Measurements from ENCODE around the gene PNMA8A. TPM values are rescaled to one million over a fixed set of nuclear protein-coding genes. Genes with fewer than 3 reads are reported as not detected.

The PNMA8A gene
- total and polyA plus RNA-seq, 2 of the 8 experiments (the other 6 are each of a cell fraction or from before 2014, with no cell fraction given) = 10.0 to 22.8 TPM

- no peak overlapping the region for H2BK5ac ChIP-seq (ENCODE audit: low read depth, low read length)
- H3K18ac ChIP-seq (ENCODE audit: extremely low read depth, low read length) = no peak overlapping the region
- H3K23me2 ChIP-seq (ENCODE audit: low read depth, low read length) = peaks cover 4% of the 10 kb centered on the region
- no peak overlapping the region for H2BK20ac ChIP-seq (ENCODE audit: low read length)
- no peak overlapping the region for H3K14ac ChIP-seq (ENCODE audit: insufficient read length)
- no peak overlapping the region for H3K4ac ChIP-seq (replicated peaks; ENCODE audit: insufficient read length, low read depth, low read length)
- no peaks in the 10 kb centered on the region for H3K79me1 ChIP-seq (ENCODE audit: low read depth, low read length)
- peak in 1 of 2 experiments; percentile 76 for DNase-seq (ENCODE audit: low read depth in 1 of 2, low spot score in 2 of 2)
- no peaks in the 10 kb centered on the region for H3K9me3 ChIP-seq (ENCODE audit: insufficient read depth in 2 of 2, low read depth in 1 of 2, low read length in 1 of 2)
- no peak overlapping the region for H2BK15ac ChIP-seq (ENCODE audit: low read length)
- H3K27ac ChIP-seq (ENCODE audit: low read depth, low read length) = no peak overlapping the region
- no peak overlapping the region for H2BK120ac ChIP-seq (replicated peaks; ENCODE audit: low read depth, low read length)
- no peak overlapping the region for H3K9ac ChIP-seq (replicated peaks in 1 of 4; ENCODE audit: extremely low read depth in 1 of 4, low read depth in 3 of 4, low read length in 3 of 4)
- peaks cover 3 to 6% (median 5%) of the 10 kb centered on the region in 4 experiments; a peak in 6 of 7 replicates for H3K4me1 ChIP-seq (replicated peaks in 1 of 4; ENCODE audit: control insufficient read depth in 3 of 4, insufficient read depth in 4 of 4, low read length in 3 of 4)
- WGBS, 2 experiments (ENCODE audit: extremely low coverage in 1 of 2, insufficient coverage in 1 of 2, insufficient read length in 1 of 2, insufficient replicate concordance in 2 of 2, low coverage in 1 of 2, low lambda C conversion rate in 2 of 2, missing lambda C conversion rate in 1 of 2) = 37% methylated on average over 9 of the region's 10 CpGs; no CpG with 5 or more reads in 1 of the 2 experiments
- no peak overlapping the region for H3K4me2 ChIP-seq (ENCODE audit: insufficient read depth in 1 of 2, low read depth in 2 of 2, low read length in 2 of 2)
- FAIRE-seq = no peak
- POLR2A ChIA-PET (ENCODE audit: partially characterized antibody) = interaction anchor here (0.9 to 1.2 kb wide), 2 partner anchors 26 to 50 kb away, joined by 3 to 4 read pairs; no protein-coding TSS in a partner anchor
- H4K91ac ChIP-seq (replicated peaks; ENCODE audit: insufficient read length, low read length) = no peak overlapping the region
- no peaks in the 10 kb centered on the region for H3K36me3 ChIP-seq (ENCODE audit: control insufficient read depth in 2 of 4, insufficient read depth in 4 of 4, low read length in 3 of 4)
- no peak overlapping the region for H2AK5ac ChIP-seq (ENCODE audit: low read depth, low read length)
- H3K4me3 ChIP-seq (ENCODE audit: extremely low read depth in 1 of 4, insufficient read depth in 2 of 4, low read depth in 3 of 4, low read length in 4 of 4) = no peak overlapping the region
- H3K23ac ChIP-seq (ENCODE audit: insufficient read length) = no peak overlapping the region
- CTCF ChIA-PET (ENCODE audit: partially characterized antibody) = interaction anchor here (0.6 to 4.0 kb wide), 31 partner anchors 10 to 1283 kb away, joined by 3 to 26 read pairs (median 4); partner anchors contain the start of gene PNMA8A
- H3K79me2 ChIP-seq (ENCODE audit: control insufficient read depth in 1 of 2, insufficient read depth in 2 of 2, low read length in 2 of 2) = no peaks in the 10 kb centered on the region
- H3K27me3 ChIP-seq (replicated peaks in 1 of 4; ENCODE audit: control insufficient read depth in 3 of 4, extremely low read depth in 1 of 4, insufficient read depth in 3 of 4, low read length in 3 of 4) = peaks cover 0 to 13% (median 11%) of the 10 kb centered on the region in 4 experiments; a peak in 5 of 7 replicates
- no peaks in the 10 kb centered on the region for H4K20me1 ChIP-seq (replicated peaks in 1 of 2; ENCODE audit: control insufficient read depth in 1 of 2, insufficient read depth in 2 of 2, low read length in 2 of 2)
- no peak overlapping the region for H3K56ac ChIP-seq (replicated peaks; ENCODE audit: insufficient read length, low read depth, low read length)
- H4K8ac ChIP-seq (ENCODE audit: extremely low read depth, insufficient read depth, low read length) = no peak overlapping the region
- H2AFZ ChIP-seq (ENCODE audit: low read length) = no peak overlapping the region
- H4K5ac ChIP-seq (ENCODE audit: insufficient read length, low read depth, low read length) = no peak overlapping the region
- H2BK12ac ChIP-seq (ENCODE audit: low read depth, low read length) = no peak overlapping the region
- TF ChIP-seq CEBPB (IDR thresholded peaks at IDR 0.05; ENCODE audit: low read depth, low read length) (no peak), ATF2 (IDR thresholded peaks at IDR 0.05; ENCODE audit: low read length) (no peak), SIX5 (IDR thresholded peaks at IDR 0.05; ENCODE audit: low read depth, low read length) (no peak), JUN (IDR thresholded peaks at IDR 0.05; ENCODE audit: low read depth, low read length) (no peak), SAP30 (IDR thresholded peaks at IDR 0.05; ENCODE audit: insufficient read depth, insufficient replicate concordance, low read length) (no peak), SUZ12 (IDR thresholded peaks at IDR 0.05; ENCODE audit: low read length) (no peak), PHF8 (conservative IDR thresholded peaks at IDR 0.05; ENCODE audit: low read depth, low read length) (no peak), CTCF (IDR thresholded peaks at IDR 0.05; ENCODE audit: control extremely low read depth in 1 of 3, insufficient read depth in 1 of 3, low read depth in 1 of 3, low read length in 3 of 3) (peak; percentile 66 to 72 (median 68)), EGR1 (IDR thresholded peaks at IDR 0.05; ENCODE audit: borderline replicate concordance, low read depth, low read length) (no peak)
Observed at GRCh38 chr19:46431824-46432223, 39.5 kb downstream of the PNMA8A start.

Measured in H1 (cell line).